Body of pancreas (tissue), 4 donors: ENCODE measurements around the gene TLR1. TPM values are rescaled to one million over a fixed set of nuclear protein-coding genes. Genes with fewer than 3 reads are reported as not detected.
"Not testable (repeated sequence)": the region's sequence is repeated elsewhere in the genome, so short reads cannot be mapped to it uniquely, and the experiment has no call there.

ENCODE experiments used
- ATAC-seq: fragments of 150-250 bp; one replicate; pipeline ENCODE4 v1.9.1; 2016
- DNase-seq, 4 donors: peaks; one replicate each; pipeline ENCODE4 v3.0.0-alpha.2; 2019
- H3K27ac ChIP-seq, 4 donors: fragments of 200-600 bp; sonication (generic); 1 replicate in 3 of 4; 2 replicates in 1 of 4; pipeline versions ENCODE4 v1.5.1 to v1.6.1; 2016 to 2019; ENCODE audit warnings: mild to moderate bottlenecking in 1 of 4, mixed read lengths in 1 of 4, moderate library complexity in 1 of 4
- H3K27me3 ChIP-seq, 2 donors: fragments of 200-600 bp; sonication (generic); one replicate each; pipeline ENCODE4 v1.6.0; 2016; ENCODE audit warnings: mild to moderate bottlenecking in 1 of 2
- H3K36me3 ChIP-seq, 2 donors: fragments of 200-600 bp; sonication (generic); replicated peaks in 1 of 2; 2 replicates each; pipeline ENCODE4 v1.5.1; 2016; ENCODE audit warnings: low read depth in 2 of 2; ENCODE audit not compliant: insufficient read depth in 1 of 2
- H3K4me1 ChIP-seq: fragments of 200-600 bp; sonication (generic); one replicate; pipeline ENCODE4 v1.6.0; 2016
- H3K4me3 ChIP-seq, 2 donors: fragments of 200-600 bp; sonication (generic); 1 replicate in 1 of 2; 2 replicates in 1 of 2; pipeline ENCODE4 v1.5.1; 2016 to 2019
- H3K9me3 ChIP-seq, 3 donors: fragments of 200-600 bp; sonication (generic); 1 replicate in 2 of 3; 2 replicates in 1 of 3; pipeline ENCODE4 v1.5.1; 2016
- CTCF ChIP-seq, 7 experiments: fragments of 450-650 bp in 4 of 7; fragments of 200-600 bp in 3 of 7; sonication (generic) in 3 of 7; IDR thresholded peaks; one replicate each; pipeline ENCODE4 v1.5.1; 2016 to 2019; ENCODE audit warnings: antibody characterized with exemption in 7 of 7
- POLR2A ChIP-seq, 3 donors: fragments of 450-650 bp; IDR thresholded peaks; one replicate each; pipeline ENCODE4 v1.6.1; 2016; ENCODE audit warnings: antibody characterized with exemption in 3 of 3, mild to moderate bottlenecking in 2 of 3
- WGBS, 2 donors: methylation state at CpG; one replicate each; pipeline ENCODE4 v1.1.5; 2017; 5-methylcytosine and 5-hydroxymethylcytosine counted together
- intact Hi-C: fragments of 100-400 bp; cut with DNase I; formaldehyde crosslinking; loops from one replicate; pipeline ENCODE4 v1.15.1; 2023
- total RNA-seq, 2 donors: library from RNA; depleted of rRNA; stranded (reverse); fragments of >200 nt; gene quantifications; one replicate each; pipeline ENCODE4 v1.1.0, GENCODE V29; 2016

TLR1 gene
- total RNA-seq, 2 donors from 2014 or later = 12.2 to 20.8 TPM

- Histone ChIP-seq H3K27ac (no peak within 1 kb of the TSS), H3K27me3 (no peaks in the 10 kb centered on the region), H3K4me3 (no peak within 1 kb of the TSS), H3K36me3 (no peaks in the 10 kb centered on the region), H3K4me1 (peaks cover 8% of the 10 kb centered on the region), H3K9me3 (no peaks in the 10 kb centered on the region)
- no peak for TF ChIP-seq POLR2A (IDR thresholded peaks at IDR 0.05)
- TF ChIP-seq CTCF (IDR thresholded peaks at IDR 0.05) = peak; percentile 58 to 78 (median 72)
- intact Hi-C loops = no loop called here
- 18% methylated on average over 12 of the region's 12 CpGs for WGBS, 2 donors
- ATAC-seq = peak; percentile 94
- DNase-seq = peak; percentile 52 to 67 (median 60)
These were observed 22.0 kb downstream of the TLR1 start, which contains the start of gene TLR10 for GRCh38 chr4:38782452-38783108. Gene TLR10 (minus strand): TSS chr4:38782990. CDS start chr4:38775590, 7,400 bp downstream.

GRCh38 chr4:38781854-38782261 lies 22.7 kb downstream of the TLR1 start:
- no peak overlapping the region for H3K27ac ChIP-seq
- H3K27me3 ChIP-seq = no peaks in the 10 kb centered on the region
- intact Hi-C loops = no loop called here
- peaks cover 7% of the 10 kb centered on the region for H3K4me1 ChIP-seq
- ATAC-seq (no peak), DNase-seq (no peak)
- H3K4me3 ChIP-seq = no peak overlapping the region
- no peaks in the 10 kb centered on the region for H3K36me3 ChIP-seq
- no peaks in the 10 kb centered on the region for H3K9me3 ChIP-seq
- 90 to 94% methylated on average over 4 of the region's 4 CpGs for WGBS, 2 donors
- TF ChIP-seq CTCF (IDR thresholded peaks at IDR 0.05) (no peak), POLR2A (IDR thresholded peaks at IDR 0.05) (no peak)

- H3K4me1 ChIP-seq = peaks cover 7% of the 10 kb centered on the region
- 91 to 97% methylated on average over 4 of the region's 4 CpGs for WGBS, 2 donors
- no peak overlapping the region for H3K27ac ChIP-seq
- H3K27me3 ChIP-seq = no peaks in the 10 kb centered on the region
- no peaks in the 10 kb centered on the region for H3K36me3 ChIP-seq
- H3K4me3 ChIP-seq = no peak overlapping the region
- intact Hi-C loops = no loop called here
- TF ChIP-seq CTCF (IDR thresholded peaks at IDR 0.05) (no peak), POLR2A (IDR thresholded peaks at IDR 0.05) (no peak)
- H3K9me3 ChIP-seq = no peaks in the 10 kb centered on the region
- DNase-seq (no peak), ATAC-seq (no peak)
These were observed 23.6 kb downstream of the TLR1 start for GRCh38 chr4:38780833-38781484.

GRCh38 chr4:38779790-38780189 lies 24.8 kb downstream of the TLR1 start:
- Histone ChIP-seq H3K36me3 (no peaks in the 10 kb centered on the region), H3K9me3 (no peaks in the 10 kb centered on the region), H3K4me1 (peaks cover 7% of the 10 kb centered on the region), H3K4me3 (no peak overlapping the region), H3K27ac (no peak overlapping the region), H3K27me3 (no peaks in the 10 kb centered on the region)
- 67 to 75% methylated on average over 5 of the region's 5 CpGs for WGBS, 2 donors
- DNase-seq = no peak
- intact Hi-C loops = no loop called here
- TF ChIP-seq POLR2A (IDR thresholded peaks at IDR 0.05) (no peak), CTCF (IDR thresholded peaks at IDR 0.05) (no peak)
- ATAC-seq = no peak

GRCh38 chr4:38777925-38778324 lies 26.7 kb downstream of the TLR1 start:
- WGBS, 2 donors = 67 to 72% methylated on average over 2 of the region's 2 CpGs
- H3K4me3 ChIP-seq, H3K27me3 ChIP-seq, intact Hi-C loops, H3K27ac ChIP-seq, ATAC-seq, H3K9me3 ChIP-seq, DNase-seq, H3K4me1 ChIP-seq, H3K36me3 ChIP-seq: not testable (repeated sequence)
